GM12891 (cell line): ENCODE results near the gene DHRS9.

Source experiments
- PAX5 ChIP-seq: IDR thresholded peaks from 2 replicates; pipeline ENCODE4 v1.6.1; 2011; ENCODE audit warnings: low read length, moderate library complexity, mild to moderate bottlenecking; ENCODE audit not compliant: insufficient read depth, severe bottlenecking
- POLR2A ChIP-seq: IDR thresholded peaks from 2 replicates; pipeline ENCODE4 v1.6.1; 2011; ENCODE audit warnings: low read depth, low read length, control low read depth
- POLR2AphosphoS5 ChIP-seq: IDR thresholded peaks from 2 replicates; pipeline ENCODE4 v1.6.1; 2011; ENCODE audit warnings: low read depth, low read length, control low read depth
- POU2F2 ChIP-seq: IDR thresholded peaks from 2 replicates; pipeline ENCODE4 v1.6.1; 2011; ENCODE audit warnings: low read depth, mild to moderate bottlenecking, control low read depth, low read length, moderate library complexity
- SPI1 ChIP-seq: IDR thresholded peaks from 2 replicates; pipeline ENCODE4 v1.6.1; 2011; ENCODE audit warnings: low read depth, low read length, control low read depth
- TAF1 ChIP-seq: IDR thresholded peaks from 2 replicates; pipeline ENCODE4 v1.6.1; 2011; ENCODE audit warnings: low read depth, low read length, control low read depth

GRCh38 chr2:169073211-169073962 lies 4.0 kb downstream of the DHRS9 start:
- TF ChIP-seq POLR2A (no peak), TAF1 (no peak), PAX5 (no peak), POLR2AphosphoS5 (no peak), SPI1 (no peak), POU2F2 (no peak)
